Right lobe of liver (tissue), 4 donors: ENCODE measurements around the gene ERGIC3.

ENCODE experiments used
- POLR2A ChIP-seq: fragments of 450-650 bp; IDR thresholded peaks from one replicate; pipeline ENCODE4 v1.6.1; 2017; ENCODE audit warnings: antibody characterized with exemption, mild to moderate bottlenecking
- TF ChIP-seq, protein P1 (sequence below), 4 donors: fragments of 200-600 bp in 3 of 4; fragments of 450-650 bp in 1 of 4; IDR thresholded peaks; one replicate each; pipeline versions ENCODE4 v1.5.1 to v1.8.0; 2016 to 2022; ENCODE audit warnings: antibody characterized with exemption in 4 of 4, mild to moderate bottlenecking in 2 of 4
- donor health status: DM: no; HTN: no; CAD: no.
- donor health status: DM: no; HTN: no; CAD: no.
- donor health status: DM: no; HTN: yes; CAD: no.

- TF ChIP-seq, protein P1, sequence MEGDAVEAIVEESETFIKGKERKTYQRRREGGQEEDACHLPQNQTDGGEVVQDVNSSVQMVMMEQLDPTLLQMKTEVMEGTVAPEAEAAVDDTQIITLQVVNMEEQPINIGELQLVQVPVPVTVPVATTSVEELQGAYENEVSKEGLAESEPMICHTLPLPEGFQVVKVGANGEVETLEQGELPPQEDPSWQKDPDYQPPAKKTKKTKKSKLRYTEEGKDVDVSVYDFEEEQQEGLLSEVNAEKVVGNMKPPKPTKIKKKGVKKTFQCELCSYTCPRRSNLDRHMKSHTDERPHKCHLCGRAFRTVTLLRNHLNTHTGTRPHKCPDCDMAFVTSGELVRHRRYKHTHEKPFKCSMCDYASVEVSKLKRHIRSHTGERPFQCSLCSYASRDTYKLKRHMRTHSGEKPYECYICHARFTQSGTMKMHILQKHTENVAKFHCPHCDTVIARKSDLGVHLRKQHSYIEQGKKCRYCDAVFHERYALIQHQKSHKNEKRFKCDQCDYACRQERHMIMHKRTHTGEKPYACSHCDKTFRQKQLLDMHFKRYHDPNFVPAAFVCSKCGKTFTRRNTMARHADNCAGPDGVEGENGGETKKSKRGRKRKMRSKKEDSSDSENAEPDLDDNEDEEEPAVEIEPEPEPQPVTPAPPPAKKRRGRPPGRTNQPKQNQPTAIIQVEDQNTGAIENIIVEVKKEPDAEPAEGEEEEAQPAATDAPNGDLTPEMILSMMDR (IDR thresholded peaks at IDR 0.05), result no peak
- no peak for TF ChIP-seq POLR2A
Observed at GRCh38 chr20:35579196-35579595, 37.3 kb downstream of the ERGIC3 start.
